Thoracic aorta (tissue), 2 donors: ENCODE measurements around the gene NEDD9. TPM values are rescaled to one million over a fixed set of nuclear protein-coding genes. Genes with fewer than 3 reads are reported as not detected.

Experiments
- ATAC-seq: fragments of 150-250 bp; one replicate; pipeline ENCODE4 v1.8.0; 2017; ENCODE audit warnings: low read depth; ENCODE audit not compliant: insufficient number of reproducible peaks, low FRiP score
- DNase-seq: peaks from one replicate; pipeline ENCODE4 v3.0.0-alpha.2; 2020; ENCODE audit warnings: low spot score
- H3K27ac ChIP-seq, 2 donors: fragments of 200-600 bp; sonication (generic); 1 replicate in 1 of 2; 2 replicates in 1 of 2; pipeline ENCODE4 v1.5.1; 2016; ENCODE audit warnings: mild to moderate bottlenecking in 2 of 2, moderate library complexity in 2 of 2
- H3K27me3 ChIP-seq: fragments of 200-600 bp; sonication (generic); replicated peaks from 2 replicates; pipeline ENCODE4 v1.6.0; 2016; ENCODE audit warnings: mild to moderate bottlenecking; ENCODE audit not compliant: insufficient read depth
- H3K36me3 ChIP-seq: fragments of 200-600 bp; sonication (generic); one replicate; pipeline ENCODE4 v1.5.1; 2016
- H3K4me1 ChIP-seq, 2 donors: fragments of 200-600 bp; sonication (generic); 1 replicate in 1 of 2; 2 replicates in 1 of 2; pipeline versions ENCODE4 v1.5.1 to v1.6.0; 2016; ENCODE audit warnings: low read depth in 2 of 2, mild to moderate bottlenecking in 1 of 2; ENCODE audit not compliant: control insufficient read depth in 1 of 2
- H3K4me3 ChIP-seq: fragments of 200-600 bp; sonication (generic); 2 replicates; pipeline ENCODE4 v1.5.1; 2016; ENCODE audit warnings: mild to moderate bottlenecking
- H3K9me3 ChIP-seq: fragments of 200-600 bp; sonication (generic); 2 replicates; pipeline ENCODE4 v1.5.1; 2016
- total RNA-seq, 2 donors: library from RNA; depleted of rRNA; stranded (reverse); fragments of >200 nt; gene quantifications; one replicate each; pipeline versions ENCODE4 v1.1.0 to v1.2.3, GENCODE V29; 2016
- TF ChIP-seq, protein P1 (sequence below): fragments of 200-600 bp; sonication (generic); IDR thresholded peaks from one replicate; pipeline ENCODE4 v1.5.1; 2019; ENCODE audit warnings: antibody characterized with exemption

NEDD9 gene
- total RNA-seq, 2 donors from 2014 or later, result 122 to 181 TPM

DNA sequence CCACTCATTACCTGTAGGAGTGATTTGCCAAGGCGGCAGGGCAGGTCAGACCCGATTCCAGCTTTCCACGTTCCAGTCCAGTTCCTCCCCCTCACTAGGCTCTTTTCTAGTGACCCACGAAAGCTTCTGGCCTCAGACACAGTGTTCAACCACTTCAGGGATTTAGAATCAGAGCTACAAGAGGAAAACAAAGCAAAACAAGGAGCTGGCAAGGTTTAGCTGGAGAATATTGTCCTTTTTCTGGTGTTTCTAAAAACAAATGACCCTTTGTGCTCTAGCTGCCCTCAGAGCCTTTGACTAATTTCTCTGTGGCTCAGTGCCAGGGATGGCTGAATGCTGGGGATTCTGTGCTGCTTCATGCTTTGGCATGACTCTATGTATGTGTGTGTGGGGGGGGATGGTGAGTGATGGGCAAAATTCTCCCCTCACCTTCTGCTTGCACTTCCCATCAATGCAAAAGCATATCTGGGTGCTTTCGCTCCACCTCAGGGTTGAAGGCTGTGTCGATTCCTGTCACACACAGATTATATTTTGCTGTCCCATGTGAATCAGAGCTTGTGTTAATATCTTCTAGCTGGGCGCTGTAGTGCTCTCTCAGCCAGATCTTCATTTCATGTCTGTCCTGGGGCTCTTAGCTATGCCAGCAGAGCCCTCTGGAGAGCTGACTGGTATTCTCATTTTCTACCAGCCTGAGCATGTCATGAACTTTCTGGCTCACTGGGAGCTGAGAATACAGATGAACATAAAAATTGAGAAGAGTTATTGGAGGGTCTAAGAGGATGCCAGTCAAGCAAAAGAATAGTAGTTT lies 19.3 kb upstream of the NEDD9 start:
- ATAC-seq, result peak; percentile 84
- TF ChIP-seq, protein P1, sequence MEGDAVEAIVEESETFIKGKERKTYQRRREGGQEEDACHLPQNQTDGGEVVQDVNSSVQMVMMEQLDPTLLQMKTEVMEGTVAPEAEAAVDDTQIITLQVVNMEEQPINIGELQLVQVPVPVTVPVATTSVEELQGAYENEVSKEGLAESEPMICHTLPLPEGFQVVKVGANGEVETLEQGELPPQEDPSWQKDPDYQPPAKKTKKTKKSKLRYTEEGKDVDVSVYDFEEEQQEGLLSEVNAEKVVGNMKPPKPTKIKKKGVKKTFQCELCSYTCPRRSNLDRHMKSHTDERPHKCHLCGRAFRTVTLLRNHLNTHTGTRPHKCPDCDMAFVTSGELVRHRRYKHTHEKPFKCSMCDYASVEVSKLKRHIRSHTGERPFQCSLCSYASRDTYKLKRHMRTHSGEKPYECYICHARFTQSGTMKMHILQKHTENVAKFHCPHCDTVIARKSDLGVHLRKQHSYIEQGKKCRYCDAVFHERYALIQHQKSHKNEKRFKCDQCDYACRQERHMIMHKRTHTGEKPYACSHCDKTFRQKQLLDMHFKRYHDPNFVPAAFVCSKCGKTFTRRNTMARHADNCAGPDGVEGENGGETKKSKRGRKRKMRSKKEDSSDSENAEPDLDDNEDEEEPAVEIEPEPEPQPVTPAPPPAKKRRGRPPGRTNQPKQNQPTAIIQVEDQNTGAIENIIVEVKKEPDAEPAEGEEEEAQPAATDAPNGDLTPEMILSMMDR, result no peak
- Histone ChIP-seq H3K27me3 (no peaks in the 10 kb centered on the region), H3K27ac (peak overlapping the region; percentile 80 to 85), H3K4me3 (no peak overlapping the region), H3K4me1 (peaks cover 22 to 42% of the 10 kb centered on the region in 2 donors), H3K9me3 (no peaks in the 10 kb centered on the region), H3K36me3 (no peaks in the 10 kb centered on the region)
- peak; percentile 65 for DNase-seq

DNA sequence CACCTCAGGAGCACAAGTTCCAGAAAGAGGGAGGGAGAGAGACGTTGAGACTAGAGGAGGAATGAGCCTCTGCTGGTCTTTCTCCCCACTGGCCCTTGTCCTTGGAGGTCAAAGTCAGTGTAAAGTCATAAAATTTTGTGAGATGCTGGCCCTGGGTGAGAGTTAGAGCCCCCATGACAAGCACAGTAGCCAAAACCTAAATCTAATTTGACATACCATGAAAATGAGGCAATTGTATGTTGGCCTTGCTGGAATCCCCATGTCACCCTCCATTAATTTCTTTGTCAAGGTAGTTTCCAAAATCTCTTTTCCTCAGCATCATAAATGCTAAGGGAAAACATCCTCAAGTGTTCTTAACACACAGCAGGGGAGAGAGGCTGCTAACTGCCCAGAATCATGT lies 17.6 kb upstream of the NEDD9 start:
- Histone ChIP-seq H3K9me3 (no peaks in the 10 kb centered on the region), H3K27me3 (no peaks in the 10 kb centered on the region), H3K27ac (peak overlapping the region in 1 of 2 donors; percentile 85), H3K4me1 (peaks cover 31 to 58% of the 10 kb centered on the region in 2 donors), H3K4me3 (no peak overlapping the region), H3K36me3 (no peaks in the 10 kb centered on the region)
- DNase-seq (no peak), ATAC-seq (no peak)
- TF ChIP-seq, protein P1, result no peak

DNA sequence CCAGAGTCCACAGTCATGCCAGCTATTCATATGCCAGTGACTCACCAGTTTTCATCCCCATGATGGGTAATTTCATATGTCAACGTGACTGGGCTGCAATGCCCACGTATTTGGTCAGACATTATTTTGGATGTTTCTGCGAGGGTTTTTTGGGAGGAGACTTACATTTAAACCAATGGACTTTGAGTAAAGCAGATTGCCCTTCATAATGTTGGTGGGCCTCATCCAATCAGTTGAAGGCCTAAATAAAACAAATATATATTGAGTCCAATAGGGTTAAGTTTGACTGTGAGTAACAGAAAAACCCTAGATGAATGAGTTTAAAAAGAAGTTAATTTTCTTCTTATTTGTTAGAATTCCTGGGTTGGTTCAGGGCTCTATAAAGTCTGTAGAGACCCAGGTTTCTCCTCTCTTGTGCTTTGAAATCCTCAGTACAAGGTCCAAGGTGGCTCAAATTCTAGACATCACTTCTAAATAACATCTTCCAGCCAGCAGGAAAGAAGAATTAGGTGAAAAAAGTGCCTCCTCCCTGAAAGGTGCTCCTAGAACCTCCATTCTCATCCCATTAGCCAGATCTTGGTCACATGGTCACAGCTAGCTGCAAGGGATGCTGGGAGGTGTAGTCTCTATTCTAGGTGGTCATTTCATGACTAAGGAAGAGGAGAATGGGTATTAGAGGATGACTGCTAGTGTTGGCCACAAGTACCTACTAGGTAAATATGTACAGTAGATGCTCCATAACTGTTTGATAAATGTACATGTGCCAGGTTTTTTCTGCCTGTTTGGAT lies 16.7 kb upstream of the NEDD9 start:
- no peak for ATAC-seq
- no peak for DNase-seq
- TF ChIP-seq, protein P1, result no peak
- Histone ChIP-seq H3K27me3 (no peaks in the 10 kb centered on the region), H3K4me1 (peaks cover 36 to 66% of the 10 kb centered on the region in 2 donors), H3K4me3 (no peak overlapping the region), H3K27ac (no peak overlapping the region), H3K36me3 (no peaks in the 10 kb centered on the region), H3K9me3 (no peaks in the 10 kb centered on the region)

DNA sequence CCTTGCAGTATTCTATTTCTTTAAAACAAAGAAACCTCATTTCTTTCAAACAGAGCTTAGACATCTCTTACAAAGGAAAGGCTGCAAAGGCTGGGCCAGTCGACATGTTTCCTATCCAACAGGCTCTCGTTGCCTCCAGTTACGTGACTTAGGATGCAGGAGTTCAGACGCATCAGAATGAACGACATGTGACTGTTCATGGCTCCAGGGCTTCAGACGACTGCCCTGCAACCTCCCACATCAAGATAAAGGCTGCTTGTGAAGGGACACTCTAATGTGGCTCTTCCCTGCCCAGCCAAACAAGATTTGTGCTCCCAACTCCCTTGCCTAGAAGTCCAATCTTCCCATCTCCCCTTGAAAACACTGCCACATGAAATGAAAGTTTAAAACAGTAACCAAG lies 14.3 kb upstream of the NEDD9 start:
- no peaks in the 10 kb centered on the region for H3K36me3 ChIP-seq
- H3K27ac ChIP-seq, result peak overlapping the region; percentile 76 to 79
- no peak overlapping the region for H3K4me3 ChIP-seq
- no peak for DNase-seq
- no peaks in the 10 kb centered on the region for H3K9me3 ChIP-seq
- no peak for ATAC-seq
- H3K27me3 ChIP-seq, result no peaks in the 10 kb centered on the region
- peaks cover 30 to 63% of the 10 kb centered on the region in 2 donors for H3K4me1 ChIP-seq
- TF ChIP-seq, protein P1, result no peak
